Skeletal muscle cell (primary cell): ENCODE data around the gene KCNJ9.
"Not testable (repeated sequence)": the region's sequence is repeated elsewhere in the genome, so short reads cannot be mapped to it uniquely, and the experiment has no call there.

ENCODE experiments used
- DNase-seq: peaks from one replicate; pipeline ENCODE4 v3.0.0-alpha.2; 2010; ENCODE audit warnings: low read depth
- H3K4me3 ChIP-seq: 2 replicates; pipeline ENCODE4 v1.5.1; 2011; ENCODE audit warnings: low read depth, mild to moderate bottlenecking, control low read depth, low read length, moderate library complexity

The KCNJ9 gene

GRCh38 chr1:160098852-160099561 lies 17.7 kb downstream of the KCNJ9 start:
- DNase-seq, result peak; percentile 74
- H3K4me3 ChIP-seq, result peak overlapping the region; percentile 57

- no peak for DNase-seq
- no peak overlapping the region for H3K4me3 ChIP-seq
These were observed 18.5 kb downstream of the KCNJ9 start for GRCh38 chr1:160099716-160100375.

- H3K4me3 ChIP-seq, result no peak overlapping the region
These were observed 19.8 kb downstream of the KCNJ9 start for GRCh38 chr1:160101037-160101716.

GRCh38 chr1:160101717-160102522 lies 20.6 kb downstream of the KCNJ9 start:
- H3K4me3 ChIP-seq, result no peak overlapping the region
- DNase-seq, result no peak

More at GRCh38 chr1:160101037-160101716, 19.8 kb downstream of the KCNJ9 start:
- DNase-seq, result no peak

- no peak overlapping the region for H3K4me3 ChIP-seq
These were observed 22.5 kb downstream of the KCNJ9 start for GRCh38 chr1:160103658-160104408.

GRCh38 chr1:160104486-160104885 lies 23.1 kb downstream of the KCNJ9 start:
- no peak for DNase-seq
- no peak overlapping the region for H3K4me3 ChIP-seq

More at GRCh38 chr1:160103658-160104408, 22.5 kb downstream of the KCNJ9 start:
- no peak for DNase-seq

- no peak for DNase-seq
- H3K4me3 ChIP-seq, result no peak overlapping the region
These were observed 23.8 kb downstream of the KCNJ9 start for GRCh38 chr1:160105155-160105554.

- no peak overlapping the region for H3K4me3 ChIP-seq
These were observed 26.2 kb downstream of the KCNJ9 start for GRCh38 chr1:160107512-160107911.

GRCh38 chr1:160108888-160109662 lies 27.7 kb downstream of the KCNJ9 start:
- no peak overlapping the region for H3K4me3 ChIP-seq
- DNase-seq, result no peak

More at GRCh38 chr1:160107512-160107911, 26.2 kb downstream of the KCNJ9 start:
- no peak for DNase-seq

GRCh38 chr1:160109686-160110085 lies 28.3 kb downstream of the KCNJ9 start:
- H3K4me3 ChIP-seq, result no peak overlapping the region
- DNase-seq, result no peak

- not testable (repeated sequence) for H3K4me3 ChIP-seq, DNase-seq
These were observed 30.1 kb downstream of the KCNJ9 start for GRCh38 chr1:160111462-160111861.

GRCh38 chr1:160112357-160112756 lies 31.0 kb downstream of the KCNJ9 start:
- no peak overlapping the region for H3K4me3 ChIP-seq
- no peak for DNase-seq

GRCh38 chr1:160113407-160113806 lies 32.1 kb downstream of the KCNJ9 start:
- DNase-seq, result no peak
- H3K4me3 ChIP-seq, result no peak overlapping the region

- DNase-seq, result no peak
- H3K4me3 ChIP-seq, result no peak overlapping the region
These were observed 32.7 kb downstream of the KCNJ9 start for GRCh38 chr1:160114085-160114484.

- no peak for DNase-seq
- peak within 1 kb of the TSS; percentile 21 for H3K4me3 ChIP-seq
These were observed 34.4 kb downstream of the KCNJ9 start, which contains the start of gene ATP1A2 for GRCh38 chr1:160115545-160116282. Gene ATP1A2, plus strand, starts transcription at chr1:160115759. Its CDS starts 103 bp downstream, at chr1:160115862.

- peak overlapping the region; percentile 21 for H3K4me3 ChIP-seq
- no peak for DNase-seq
These were observed 35.2 kb downstream of the KCNJ9 start for GRCh38 chr1:160116283-160117147.

- no peak overlapping the region for H3K4me3 ChIP-seq
- no peak for DNase-seq
These were observed 36.0 kb downstream of the KCNJ9 start for GRCh38 chr1:160117300-160117699.
